Memory B cell (primary cell): Measurements from ENCODE around the gene DCD.
A peak's percentile ranks its signal among the peaks of the same experiment; 100 is the strongest.
"Not testable (repeated sequence)": the region's sequence is repeated elsewhere in the genome, so short reads cannot be mapped to it uniquely, and the experiment has no call there.

ENCODE experiments used
- ATAC-seq: fragments of 150-1000 bp; cut with Tn5 transposase; 2 replicates; pipeline ENCODE4 v1.10.0; 2021; ENCODE audit warnings: low read depth, mild to moderate bottlenecking, moderate library complexity
- DNase-seq, 2 donors: peaks; one replicate each; pipeline ENCODE4 v3.0.0; 2022; ENCODE audit warnings: low spot score in 2 of 2
- H3K27ac Mint-ChIP-seq: one replicate; pipeline ENCODE4 v1.8.0; 2022; ENCODE audit warnings: mild to moderate bottlenecking, moderate library complexity, mixed read lengths
- H3K27me3 Mint-ChIP-seq: one replicate; pipeline ENCODE4 v1.8.0; 2022; ENCODE audit warnings: mixed read lengths
- H3K36me3 Mint-ChIP-seq: one replicate; pipeline ENCODE4 v1.8.0; 2022; ENCODE audit warnings: mild to moderate bottlenecking, mixed read lengths
- H3K4me1 Mint-ChIP-seq: one replicate; pipeline ENCODE4 v1.8.0; 2022; ENCODE audit warnings: mixed read lengths
- H3K4me3 Mint-ChIP-seq: one replicate; pipeline ENCODE4 v1.8.0; 2022; ENCODE audit warnings: mild to moderate bottlenecking, moderate library complexity, mixed read lengths
- H3K9me3 Mint-ChIP-seq: one replicate; pipeline ENCODE4 v1.8.0; 2022; ENCODE audit warnings: mixed read lengths

DCD gene

GRCh38 chr12:54663603-54664002, 15.4 kb upstream of the DCD start:
- ATAC-seq: no peak
- DNase-seq: no peak
- no peaks in the 10 kb centered on the region for H3K9me3 Mint-ChIP-seq
- no peaks in the 10 kb centered on the region for H3K4me1 Mint-ChIP-seq
- no peak overlapping the region for H3K4me3 Mint-ChIP-seq
- H3K27ac Mint-ChIP-seq: no peak overlapping the region
- peaks cover 5% of the 10 kb centered on the region for H3K27me3 Mint-ChIP-seq
- H3K36me3 Mint-ChIP-seq: no peaks in the 10 kb centered on the region

- Mint-ChIP-seq H3K4me3 (no peak overlapping the region), H3K36me3 (no peaks in the 10 kb centered on the region), H3K9me3 (no peaks in the 10 kb centered on the region), H3K27me3 (peaks cover 9% of the 10 kb centered on the region), H3K4me1 (no peaks in the 10 kb centered on the region), H3K27ac (no peak overlapping the region)
- DNase-seq (no peak), ATAC-seq (no peak)
Measured at GRCh38 chr12:54662026-54662425, 13.9 kb upstream of the DCD start.

- no peak for DNase-seq
- Mint-ChIP-seq H3K36me3 (no peaks in the 10 kb centered on the region), H3K4me1 (no peaks in the 10 kb centered on the region), H3K27me3 (peaks cover 11% of the 10 kb centered on the region), H3K9me3 (no peaks in the 10 kb centered on the region), H3K27ac (no peak overlapping the region), H3K4me3 (no peak overlapping the region)
- no peak for ATAC-seq
Measured at GRCh38 chr12:54661048-54661447, 12.9 kb upstream of the DCD start.

GRCh38 chr12:54660320-54660962, 12.3 kb upstream of the DCD start:
- Mint-ChIP-seq H3K9me3 (no peaks in the 10 kb centered on the region), H3K36me3 (no peaks in the 10 kb centered on the region), H3K27ac (no peak overlapping the region), H3K27me3 (peaks cover 11% of the 10 kb centered on the region), H3K4me3 (no peak overlapping the region), H3K4me1 (no peaks in the 10 kb centered on the region)
- DNase-seq (no peak), ATAC-seq (no peak)

- Mint-ChIP-seq H3K4me1 (no peaks in the 10 kb centered on the region), H3K36me3 (no peaks in the 10 kb centered on the region), H3K27me3 (peaks cover 11% of the 10 kb centered on the region), H3K9me3 (no peaks in the 10 kb centered on the region), H3K27ac (no peak overlapping the region), H3K4me3 (no peak overlapping the region)
- ATAC-seq (peak; percentile 38), DNase-seq (peak in 1 of 2 donors; percentile 9)
Measured at GRCh38 chr12:54658306-54659264, 10.4 kb upstream of the DCD start.

- ATAC-seq (no peak), DNase-seq (no peak)
- no peak overlapping the region for H3K27ac Mint-ChIP-seq
- no peaks in the 10 kb centered on the region for H3K9me3 Mint-ChIP-seq
- H3K27me3 Mint-ChIP-seq: peaks cover 17% of the 10 kb centered on the region
- no peak overlapping the region for H3K4me3 Mint-ChIP-seq
- no peaks in the 10 kb centered on the region for H3K4me1 Mint-ChIP-seq
- H3K36me3 Mint-ChIP-seq: no peaks in the 10 kb centered on the region
Measured at GRCh38 chr12:54657105-54657607, 9.0 kb upstream of the DCD start.

GRCh38 chr12:54654926-54655325, 6.8 kb upstream of the DCD start:
- DNase-seq: no peak
- no peaks in the 10 kb centered on the region for H3K9me3 Mint-ChIP-seq
- H3K27ac Mint-ChIP-seq: no peak overlapping the region
- no peaks in the 10 kb centered on the region for H3K36me3 Mint-ChIP-seq
- ATAC-seq: no peak
- H3K27me3 Mint-ChIP-seq: peaks cover 15% of the 10 kb centered on the region
- no peak overlapping the region for H3K4me3 Mint-ChIP-seq
- no peaks in the 10 kb centered on the region for H3K4me1 Mint-ChIP-seq

GRCh38 chr12:54653025-54653424, 4.9 kb upstream of the DCD start:
- H3K9me3 Mint-ChIP-seq: no peaks in the 10 kb centered on the region
- ATAC-seq: no peak
- no peaks in the 10 kb centered on the region for H3K36me3 Mint-ChIP-seq
- H3K4me1 Mint-ChIP-seq: no peaks in the 10 kb centered on the region
- DNase-seq: no peak
- peaks cover 11% of the 10 kb centered on the region for H3K27me3 Mint-ChIP-seq
- no peak overlapping the region for H3K4me3 Mint-ChIP-seq
- H3K27ac Mint-ChIP-seq: no peak overlapping the region

GRCh38 chr12:54650889-54651288, 2.7 kb upstream of the DCD start:
- no peak overlapping the region for H3K4me3 Mint-ChIP-seq
- H3K27me3 Mint-ChIP-seq: peaks cover 24% of the 10 kb centered on the region
- H3K9me3 Mint-ChIP-seq: no peaks in the 10 kb centered on the region
- DNase-seq (no peak), ATAC-seq (no peak)
- H3K4me1 Mint-ChIP-seq: peaks cover 2% of the 10 kb centered on the region
- H3K27ac Mint-ChIP-seq: no peak overlapping the region
- H3K36me3 Mint-ChIP-seq: no peaks in the 10 kb centered on the region

- Mint-ChIP-seq H3K36me3 (no peaks in the 10 kb centered on the region), H3K27ac (no peak overlapping the region), H3K27me3 (peaks cover 24% of the 10 kb centered on the region), H3K4me1 (peaks cover 2% of the 10 kb centered on the region), H3K4me3 (no peak overlapping the region), H3K9me3 (no peaks in the 10 kb centered on the region)
- DNase-seq (no peak), ATAC-seq (no peak)
Measured at GRCh38 chr12:54650409-54650808, 2.2 kb upstream of the DCD start.

- DNase-seq (no peak), ATAC-seq (no peak)
- H3K9me3 Mint-ChIP-seq: no peaks in the 10 kb centered on the region
- H3K27ac Mint-ChIP-seq: no peak overlapping the region
- H3K27me3 Mint-ChIP-seq: peaks cover 26% of the 10 kb centered on the region
- no peaks in the 10 kb centered on the region for H3K36me3 Mint-ChIP-seq
- H3K4me3 Mint-ChIP-seq: no peak overlapping the region
- peaks cover 2% of the 10 kb centered on the region for H3K4me1 Mint-ChIP-seq
Measured at GRCh38 chr12:54649825-54650224, 1.7 kb upstream of the DCD start.

- DNase-seq (no peak), ATAC-seq (no peak)
- Mint-ChIP-seq H3K27me3 (peaks cover 15% of the 10 kb centered on the region), H3K4me3 (no peak overlapping the region), H3K4me1 (peaks cover 3% of the 10 kb centered on the region), H3K9me3 (no peaks in the 10 kb centered on the region), H3K27ac (no peak overlapping the region), H3K36me3 (no peaks in the 10 kb centered on the region)
Measured at GRCh38 chr12:54641554-54641953, 6.6 kb downstream of the DCD start.

GRCh38 chr12:54641089-54641488, 7.1 kb downstream of the DCD start:
- Mint-ChIP-seq H3K27ac (no peak overlapping the region), H3K9me3 (no peaks in the 10 kb centered on the region)
- no peak for ATAC-seq

GRCh38 chr12:54639112-54639511, 9.1 kb downstream of the DCD start:
- H3K36me3 Mint-ChIP-seq, ATAC-seq, H3K4me1 Mint-ChIP-seq, H3K27ac Mint-ChIP-seq, H3K4me3 Mint-ChIP-seq, H3K9me3 Mint-ChIP-seq, H3K27me3 Mint-ChIP-seq, DNase-seq: not testable (repeated sequence)

More at GRCh38 chr12:54641089-54641488, 7.1 kb downstream of the DCD start:
- Mint-ChIP-seq H3K27me3 (peaks cover 11% of the 10 kb centered on the region), H3K4me1 (peaks cover 3% of the 10 kb centered on the region), H3K4me3 (no peak overlapping the region), H3K36me3 (no peaks in the 10 kb centered on the region)
- DNase-seq: no peak
